ENCODE measurements around the gene RTN4RL1.

Gene RTN4RL1

GRCh38 chr17:2008332-2009126 is 16.6 kb downstream of the RTN4RL1 start:
- ChIA-PET POLR2A (no interaction called here), CTCF (no interaction called here)
- DNase-seq (ENCODE audit: extremely low spot score): no peak
- no peak for TF ChIP-seq CTCF (IDR thresholded peaks at IDR 0.05; ENCODE audit: control extremely low read depth, extremely low read depth, low read depth, missing control alignments)

GRCh38 chr17:2004435-2004952 is 20.6 kb downstream of the RTN4RL1 start:
- ChIA-PET CTCF (interaction anchor here (1.1 kb wide), 1 partner anchor 13 kb away, joined by 3 read pairs; no protein-coding TSS in a partner anchor), POLR2A (no interaction called here)
- DNase-seq (ENCODE audit: extremely low spot score): no peak
- TF ChIP-seq CTCF (IDR thresholded peaks at IDR 0.05; ENCODE audit: control extremely low read depth, extremely low read depth, low read depth, missing control alignments): no peak

GRCh38 chr17:2003525-2003924 is 21.6 kb downstream of the RTN4RL1 start:
- no peak for TF ChIP-seq CTCF (IDR thresholded peaks at IDR 0.05; ENCODE audit: control extremely low read depth, extremely low read depth, low read depth, missing control alignments)
- CTCF ChIA-PET: interaction anchor here (1.0 kb wide), 1 partner anchor 95 kb away, joined by 3 read pairs; no protein-coding TSS in a partner anchor
- POLR2A ChIA-PET: no interaction called here
- DNase-seq (ENCODE audit: extremely low spot score): no peak

GRCh38 chr17:2002767-2003329 is 22.3 kb downstream of the RTN4RL1 start:
- TF ChIP-seq CTCF (IDR thresholded peaks at IDR 0.05; ENCODE audit: control extremely low read depth, extremely low read depth, low read depth, missing control alignments): no peak
- POLR2A ChIA-PET: interaction anchor here (0.6 kb wide), 1 partner anchor 889 kb away, joined by 6 read pairs; no protein-coding TSS in a partner anchor
- CTCF ChIA-PET: interaction anchor here (1.3 kb wide), 1 partner anchor 9 kb away, joined by 4 read pairs; no protein-coding TSS in a partner anchor
- no peak for DNase-seq (ENCODE audit: extremely low spot score)

- POLR2A ChIA-PET: no interaction called here
Measured at GRCh38 chr17:1999557-2000251, 25.4 kb downstream of the RTN4RL1 start.

More at GRCh38 chr17:1999557-2000251, 25.4 kb downstream of the RTN4RL1 start:
- no peak for DNase-seq (ENCODE audit: extremely low spot score)
- CTCF ChIA-PET: interaction anchor here (1.3 kb wide), 1 partner anchor 8 kb away, joined by 3 read pairs; no protein-coding TSS in a partner anchor
- no peak for TF ChIP-seq CTCF (IDR thresholded peaks at IDR 0.05; ENCODE audit: control extremely low read depth, extremely low read depth, low read depth, missing control alignments)

All from GM10248 (cell line).